Endodermal cell (in vitro differentiated cells): Measurements from ENCODE around the gene CMTM7. TPM values are rescaled to one million over a fixed set of nuclear protein-coding genes. Genes with fewer than 3 reads are reported as not detected.
"Not testable (repeated sequence)": the region's sequence is repeated elsewhere in the genome, so short reads cannot be mapped to it uniquely, and the experiment has no call there.

Experiments
- DNase-seq: peaks from one replicate; pipeline ENCODE4 v3.0.0-alpha.2; 2017
- H3K27ac ChIP-seq: 2 replicates; pipeline ENCODE4 v1.5.1; 2013; ENCODE audit warnings: mild to moderate bottlenecking, low read depth, low read length, moderate library complexity
- H3K27me3 ChIP-seq: 2 replicates; pipeline ENCODE4 v1.6.1; 2013; ENCODE audit warnings: mild to moderate bottlenecking, low read length, moderate library complexity; ENCODE audit not compliant: insufficient read depth, control insufficient read depth, poor library complexity, severe bottlenecking
- H3K36me3 ChIP-seq: 2 replicates; pipeline ENCODE4 v1.7.0; 2013; ENCODE audit warnings: mild to moderate bottlenecking, low read length, moderate library complexity; ENCODE audit not compliant: control insufficient read depth, insufficient read depth
- H3K4me1 ChIP-seq: one replicate; pipeline ENCODE4 v1.7.0; 2013; ENCODE audit warnings: low read length; ENCODE audit not compliant: control insufficient read depth, insufficient read depth
- H3K4me3 ChIP-seq: 2 replicates; pipeline ENCODE4 v1.5.1; 2013; ENCODE audit warnings: mild to moderate bottlenecking, low read length, moderate library complexity
- H3K9ac ChIP-seq: 2 replicates; pipeline ENCODE4 v1.6.1; 2013; ENCODE audit warnings: mild to moderate bottlenecking, low read length, moderate library complexity; ENCODE audit not compliant: poor library complexity, severe bottlenecking; ENCODE audit errors: extremely low read depth
- H3K9me3 ChIP-seq: 2 replicates; pipeline ENCODE4 v1.6.1; 2013; ENCODE audit warnings: mild to moderate bottlenecking, low read length, moderate library complexity; ENCODE audit not compliant: control insufficient read depth
- H3K27ac Mint-ChIP-seq: 2 replicates; pipeline ENCODE4 v1.8.0; 2020; ENCODE audit warnings: mixed read lengths
- H3K27me3 Mint-ChIP-seq: 2 replicates; pipeline ENCODE4 v1.8.0; 2021; ENCODE audit warnings: mild to moderate bottlenecking, mixed read lengths; ENCODE audit not compliant: insufficient read depth
- H3K36me3 Mint-ChIP-seq: 2 replicates; pipeline ENCODE4 v1.8.0; 2020; ENCODE audit warnings: low read depth, mixed read lengths
- H3K4me1 Mint-ChIP-seq: 2 replicates; pipeline ENCODE4 v1.8.0; 2020; ENCODE audit warnings: mixed read lengths
- H3K4me3 Mint-ChIP-seq: 2 replicates; pipeline ENCODE4 v1.8.0; 2020; ENCODE audit warnings: mild to moderate bottlenecking, moderate library complexity, mixed read lengths
- H3K9me3 Mint-ChIP-seq: 2 replicates; pipeline ENCODE4 v1.8.0; 2020; ENCODE audit warnings: mild to moderate bottlenecking, mixed read lengths
- WGBS, 2 experiments: methylation state at CpG; one replicate each; pipeline versions ENCODE4 v1.1.5 to v1.1.7; 2013; ENCODE audit warnings: missing lambda C conversion rate in 2 of 2, mixed read lengths in 1 of 2; ENCODE audit not compliant: insufficient coverage in 1 of 2, insufficient read length in 1 of 2; 5-methylcytosine and 5-hydroxymethylcytosine counted together
- total RNA-seq, 2 donors: library from RNA; stranded (reverse); fragmentation: NEBNext Ultra II Directional in 1 of 2; extraction: Animal tissue kit (Norgen Biotek cat#: 25700) in 1 of 2; gene quantifications; 2 replicates in 1 of 2; 3 replicates in 1 of 2; pipeline ENCODE4 v1.2.1, GENCODE V29; 2021
- TF ChIP-seq, protein P1 (sequence below): fragments of 200-600 bp; sonication (generic); conservative IDR thresholded peaks from 2 replicates; pipeline ENCODE4 v1.5.0; 2021; ENCODE audit warnings: antibody characterized with exemption, mild to moderate bottlenecking

The CMTM7 gene
- total RNA-seq, 2 donors from 2014 or later, result 11.1 TPM

DNA sequence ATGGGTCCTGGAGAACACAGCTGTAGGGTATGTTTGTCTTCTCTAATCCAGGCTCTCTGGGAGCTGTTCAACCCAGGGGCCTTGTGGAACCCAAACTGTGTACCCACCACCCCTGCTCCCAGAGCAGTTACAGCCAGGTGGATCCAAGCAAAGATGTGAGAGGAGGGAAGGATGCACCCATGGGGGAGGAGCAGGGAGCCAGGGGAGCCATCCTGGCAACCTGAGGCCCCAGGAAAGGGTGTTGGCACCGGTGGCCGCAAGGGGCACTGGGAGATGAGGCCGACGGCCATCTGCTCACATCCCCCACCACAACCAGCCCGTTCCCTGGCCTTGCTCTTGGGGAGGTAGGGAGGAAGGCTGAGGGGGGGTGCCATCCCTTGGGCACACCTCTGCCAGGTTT lies 67.8 kb downstream of the CMTM7 start:
- Mint-ChIP-seq H3K27ac (no peak overlapping the region), H3K9me3 (no peaks in the 10 kb centered on the region), H3K4me3 (no peak overlapping the region), H3K27me3 (peaks cover 39% of the 10 kb centered on the region), H3K4me1 (peaks cover 34% of the 10 kb centered on the region), H3K36me3 (peaks cover 3% of the 10 kb centered on the region)
- no peak overlapping the region for H3K9ac ChIP-seq
- H3K27me3 ChIP-seq, result peaks cover 78% of the 10 kb centered on the region
- no peak overlapping the region for H3K4me3 ChIP-seq
- TF ChIP-seq, protein P1, sequence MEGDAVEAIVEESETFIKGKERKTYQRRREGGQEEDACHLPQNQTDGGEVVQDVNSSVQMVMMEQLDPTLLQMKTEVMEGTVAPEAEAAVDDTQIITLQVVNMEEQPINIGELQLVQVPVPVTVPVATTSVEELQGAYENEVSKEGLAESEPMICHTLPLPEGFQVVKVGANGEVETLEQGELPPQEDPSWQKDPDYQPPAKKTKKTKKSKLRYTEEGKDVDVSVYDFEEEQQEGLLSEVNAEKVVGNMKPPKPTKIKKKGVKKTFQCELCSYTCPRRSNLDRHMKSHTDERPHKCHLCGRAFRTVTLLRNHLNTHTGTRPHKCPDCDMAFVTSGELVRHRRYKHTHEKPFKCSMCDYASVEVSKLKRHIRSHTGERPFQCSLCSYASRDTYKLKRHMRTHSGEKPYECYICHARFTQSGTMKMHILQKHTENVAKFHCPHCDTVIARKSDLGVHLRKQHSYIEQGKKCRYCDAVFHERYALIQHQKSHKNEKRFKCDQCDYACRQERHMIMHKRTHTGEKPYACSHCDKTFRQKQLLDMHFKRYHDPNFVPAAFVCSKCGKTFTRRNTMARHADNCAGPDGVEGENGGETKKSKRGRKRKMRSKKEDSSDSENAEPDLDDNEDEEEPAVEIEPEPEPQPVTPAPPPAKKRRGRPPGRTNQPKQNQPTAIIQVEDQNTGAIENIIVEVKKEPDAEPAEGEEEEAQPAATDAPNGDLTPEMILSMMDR, result no peak
- 100% methylated on average over 2 of the region's 5 CpGs; no CpG with 5 or more reads in 1 of the 2 experiments for WGBS, 2 experiments
- peaks cover 12% of the 10 kb centered on the region for H3K4me1 ChIP-seq
- H3K27ac ChIP-seq, result no peak overlapping the region
- no peak for DNase-seq
- H3K36me3 ChIP-seq, result no peaks in the 10 kb centered on the region
- H3K9me3 ChIP-seq, result no peaks in the 10 kb centered on the region

DNA sequence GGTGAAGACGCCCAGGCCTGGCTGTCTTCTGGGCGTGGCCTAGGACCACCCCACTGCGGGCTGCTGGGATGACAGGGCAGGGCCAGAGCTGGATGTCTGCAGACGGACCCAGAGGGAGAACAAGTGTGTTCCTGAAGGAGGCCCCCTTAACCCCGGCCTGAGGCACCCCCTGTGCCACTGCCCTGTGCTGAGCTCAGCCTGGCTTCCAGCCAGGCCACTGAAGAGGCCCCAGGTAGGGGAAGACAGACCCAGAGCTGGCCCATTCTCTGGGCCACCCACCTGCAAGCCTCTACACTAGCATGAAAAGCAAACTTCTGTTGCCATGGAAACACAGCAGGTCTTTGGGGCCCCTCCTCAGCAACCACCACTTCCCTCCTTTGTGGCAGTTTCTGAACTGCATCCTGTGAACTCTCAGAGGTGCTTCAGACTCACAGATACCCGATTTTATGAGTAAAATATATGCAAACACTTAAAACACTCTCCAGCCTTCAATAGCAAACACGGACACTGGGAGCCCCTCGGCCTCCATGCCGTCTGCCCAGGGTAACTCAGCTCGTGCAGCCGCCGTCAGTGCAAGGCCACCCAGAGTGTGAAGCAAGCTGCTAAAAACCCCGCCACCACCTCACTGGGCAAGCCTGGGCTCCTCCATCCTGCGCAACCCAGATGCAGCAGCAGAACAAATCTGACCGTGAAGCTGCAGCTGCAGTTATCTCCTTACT lies 68.5 kb downstream of the CMTM7 start:
- Histone ChIP-seq H3K4me1 (peaks cover 12% of the 10 kb centered on the region), H3K27me3 (peaks cover 78% of the 10 kb centered on the region), H3K4me3 (no peak overlapping the region), H3K9me3 (no peaks in the 10 kb centered on the region), H3K27ac (peak overlapping the region; percentile 62), H3K9ac (no peak overlapping the region), H3K36me3 (no peaks in the 10 kb centered on the region)
- H3K4me1 Mint-ChIP-seq, result peaks cover 31% of the 10 kb centered on the region
- H3K27me3 Mint-ChIP-seq, result peaks cover 33% of the 10 kb centered on the region
- DNase-seq, result peak; percentile 90
- 21% methylated on average over 6 to 15 of the region's 15 CpGs for WGBS, 2 experiments
- no peaks in the 10 kb centered on the region for H3K9me3 Mint-ChIP-seq
- TF ChIP-seq, protein P1, result no peak
- H3K36me3 Mint-ChIP-seq, result peaks cover 3% of the 10 kb centered on the region
- peak overlapping the region; percentile 42 for H3K27ac Mint-ChIP-seq
- peak overlapping the region; percentile 19 for H3K4me3 Mint-ChIP-seq

DNA sequence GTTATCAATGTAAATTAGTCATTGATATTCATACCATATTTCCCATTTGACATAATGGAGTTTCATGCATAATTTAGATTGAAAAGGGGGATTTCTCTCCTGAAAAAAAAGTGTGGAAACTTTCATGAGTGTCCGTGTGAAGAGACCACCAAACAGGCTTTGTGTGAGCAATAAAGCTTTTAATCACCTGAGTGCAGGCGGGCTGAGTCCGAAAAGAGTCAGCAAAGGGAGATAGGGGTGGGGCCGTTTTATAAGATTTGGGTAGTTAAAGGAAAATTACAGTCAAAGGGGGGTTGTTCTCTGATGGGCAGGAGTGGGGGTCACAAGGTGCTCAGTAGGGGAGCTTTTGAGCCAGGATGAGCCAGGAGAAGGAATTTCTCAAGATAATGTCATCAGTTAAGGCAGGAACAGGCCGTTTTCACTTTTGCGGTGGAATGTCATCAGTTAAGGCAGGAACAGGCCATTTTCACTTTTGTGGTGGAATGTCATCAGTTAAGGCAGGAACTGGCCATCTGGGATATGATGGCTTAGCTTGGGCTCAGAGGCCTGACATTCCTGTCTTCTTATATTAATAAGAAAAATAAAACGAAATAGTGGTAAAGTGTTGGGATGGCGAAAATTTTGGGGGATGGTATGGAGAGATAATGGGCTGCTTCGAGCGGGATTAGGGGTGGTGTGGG lies 69.3 kb downstream of the CMTM7 start:
- 38 to 43% methylated on average over 7 to 10 of the region's 10 CpGs for WGBS, 2 experiments
- H3K36me3 Mint-ChIP-seq, H3K9me3 ChIP-seq, H3K27ac ChIP-seq, H3K9me3 Mint-ChIP-seq, H3K4me1 ChIP-seq, H3K27ac Mint-ChIP-seq, H3K36me3 ChIP-seq, H3K9ac ChIP-seq, H3K4me3 ChIP-seq: not testable (repeated sequence)
- peak; percentile 72 for DNase-seq
- peak overlapping the region; percentile 19 for H3K4me3 Mint-ChIP-seq
- peaks cover 25% of the 10 kb centered on the region for H3K27me3 Mint-ChIP-seq
- peaks cover 79% of the 10 kb centered on the region for H3K27me3 ChIP-seq
- H3K4me1 Mint-ChIP-seq, result peaks cover 24% of the 10 kb centered on the region

DNA sequence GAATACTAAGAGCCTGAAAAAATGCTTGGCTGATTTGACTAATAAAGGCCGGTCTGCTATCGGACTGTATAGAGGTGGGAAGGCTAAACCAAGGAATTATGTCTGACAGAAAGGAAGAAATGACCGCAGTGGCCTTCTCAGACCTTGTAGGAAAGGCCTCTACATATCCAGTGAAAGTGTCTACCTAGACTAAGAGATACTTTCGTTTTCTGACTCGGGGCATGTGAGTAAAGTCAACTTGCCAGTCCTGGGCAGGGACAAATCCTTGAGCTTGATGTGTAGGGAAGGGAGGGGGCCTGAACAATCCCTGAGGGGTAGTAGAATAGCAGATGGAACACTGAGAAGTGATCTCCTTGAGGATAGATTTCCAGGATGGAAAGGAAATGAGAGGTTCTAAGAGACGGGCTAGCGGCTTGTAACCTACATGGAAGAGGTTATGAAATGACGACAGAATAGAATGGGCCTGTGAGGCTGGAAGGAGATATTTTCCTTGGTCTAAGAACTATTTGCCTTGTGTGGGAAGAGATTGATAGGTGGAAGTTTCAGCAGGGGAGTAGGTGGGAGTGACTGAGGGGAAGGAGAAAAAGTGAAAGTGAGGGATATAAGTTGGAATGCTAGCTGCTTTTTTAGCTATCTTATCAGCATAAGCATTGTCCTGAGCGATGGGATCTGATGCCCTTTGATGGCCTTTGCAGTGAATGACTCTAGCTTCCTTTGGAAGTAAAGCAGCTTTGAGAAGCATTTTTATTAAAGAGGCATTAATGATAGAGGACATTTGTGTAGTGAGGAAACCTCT lies 70.7 kb downstream of the CMTM7 start:
- Mint-ChIP-seq H3K27me3 (peaks cover 13% of the 10 kb centered on the region), H3K4me1 (peaks cover 13% of the 10 kb centered on the region)
- not testable (repeated sequence) for H3K9me3 Mint-ChIP-seq, H3K4me3 Mint-ChIP-seq, H3K4me1 ChIP-seq, H3K36me3 Mint-ChIP-seq, H3K4me3 ChIP-seq, H3K27ac Mint-ChIP-seq, H3K36me3 ChIP-seq, DNase-seq, H3K9me3 ChIP-seq, H3K9ac ChIP-seq, H3K27ac ChIP-seq
- peaks cover 72% of the 10 kb centered on the region for H3K27me3 ChIP-seq
- WGBS, 2 experiments, result 63 to 86% methylated on average over 3 to 6 of the region's 9 CpGs

GRCh38 chr3:32463415-32463814 lies 71.8 kb downstream of the CMTM7 start:
- H3K36me3 Mint-ChIP-seq, DNase-seq, H3K4me3 ChIP-seq, H3K9me3 ChIP-seq, H3K4me1 Mint-ChIP-seq, H3K9me3 Mint-ChIP-seq, H3K9ac ChIP-seq, H3K4me3 Mint-ChIP-seq, H3K27ac ChIP-seq, H3K27ac Mint-ChIP-seq, H3K36me3 ChIP-seq, H3K27me3 Mint-ChIP-seq: not testable (repeated sequence)
- 89 to 92% methylated on average over 3 to 7 of the region's 7 CpGs for WGBS, 2 experiments
- Histone ChIP-seq H3K27me3 (peaks cover 63% of the 10 kb centered on the region), H3K4me1 (peaks cover 11% of the 10 kb centered on the region)
